ENCODE measurements around the gene CDK5R2.
"Not testable (repeated sequence)": the region's sequence is repeated elsewhere in the genome, so short reads cannot be mapped to it uniquely, and the experiment has no call there.

The CDK5R2 gene

GRCh38 chr2:218925434-218925833, 34.0 kb upstream of the CDK5R2 start:
- H3K4me3 ChIP-seq (ENCODE audit: low read depth, low read length), result no peak overlapping the region
- no peak overlapping the region for H4K12ac ChIP-seq (ENCODE audit: low read depth, low read length)
- H3K4me2 ChIP-seq (ENCODE audit: low read length), result no peak overlapping the region
- H2BK120ac ChIP-seq (ENCODE audit: insufficient read depth, low read length, poor library complexity), result no peak overlapping the region
- no peaks in the 10 kb centered on the region for H3K27me3 ChIP-seq (ENCODE audit: insufficient read depth, low read length)
- H2AFZ ChIP-seq (ENCODE audit: insufficient read depth, low read length, poor library complexity), result no peak overlapping the region
- no peaks in the 10 kb centered on the region for H3K79me1 ChIP-seq (ENCODE audit: low read length)
- no peak overlapping the region for H3K14ac ChIP-seq (ENCODE audit: low read length)
- no peak overlapping the region for H3K23ac ChIP-seq (ENCODE audit: low read length)
- no peaks in the 10 kb centered on the region for H3K79me2 ChIP-seq (ENCODE audit: control insufficient read depth, insufficient read depth, low read length, poor library complexity)
- H2BK5ac ChIP-seq (ENCODE audit: low read depth, low read length, poor library complexity), result no peak overlapping the region
- no CpG with 5 or more reads among the region's 2 CpGs for WGBS (ENCODE audit: extremely low coverage, insufficient coverage, insufficient read length)
- H3K27ac ChIP-seq (ENCODE audit: low read depth, low read length), result no peak overlapping the region
- no peaks in the 10 kb centered on the region for H3K4me1 ChIP-seq (ENCODE audit: control insufficient read depth in 1 of 2, insufficient read depth in 2 of 2, low read length in 2 of 2)
- no peak overlapping the region for H4K91ac ChIP-seq (ENCODE audit: low read depth, low read length)
- H4K8ac ChIP-seq (ENCODE audit: low read depth, low read length), result no peak overlapping the region
- H3K9me3 ChIP-seq (ENCODE audit: insufficient read depth, low read depth, low read length), result peaks cover 13% of the 10 kb centered on the region
- DNase-seq, result no peak
- no peak overlapping the region for H3K9ac ChIP-seq (ENCODE audit: low read length)
- no peak overlapping the region for H2BK12ac ChIP-seq (ENCODE audit: low read length)
- no peak overlapping the region for H3K18ac ChIP-seq (ENCODE audit: low read length)
- no peak overlapping the region for H3K4ac ChIP-seq (ENCODE audit: low read depth, low read length)
- H2AK5ac ChIP-seq (ENCODE audit: low read length), result no peak overlapping the region
- no peaks in the 10 kb centered on the region for H3K36me3 ChIP-seq (ENCODE audit: control insufficient read depth in 1 of 2, insufficient read depth in 2 of 2, low read length in 2 of 2)

DNA sequence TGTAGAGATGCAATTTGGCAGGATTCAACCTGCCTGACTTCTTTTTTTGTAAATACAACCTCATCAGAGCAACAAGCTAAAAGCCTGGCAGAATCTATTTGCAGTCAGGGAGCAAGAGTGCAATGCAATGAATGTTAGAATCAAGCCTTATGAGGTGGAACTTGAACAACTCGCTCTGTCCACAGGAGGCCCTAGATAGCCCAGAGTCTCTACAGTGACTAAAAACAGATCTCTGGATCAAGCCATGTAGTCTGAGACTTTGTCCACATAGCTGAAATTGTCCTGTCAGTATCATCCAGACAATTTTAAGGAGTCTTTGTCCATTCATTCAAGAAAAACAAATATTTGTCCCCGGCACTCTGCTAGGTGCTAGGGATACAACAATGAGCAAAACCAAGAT, 32.0 kb upstream of the CDK5R2 start:
- Histone ChIP-seq H3K14ac (ENCODE audit: low read length) (no peak overlapping the region), H4K91ac (ENCODE audit: low read depth, low read length) (no peak overlapping the region), H3K4me3 (ENCODE audit: low read depth, low read length) (no peak overlapping the region), H3K27me3 (ENCODE audit: insufficient read depth, low read length) (no peaks in the 10 kb centered on the region), H2BK5ac (ENCODE audit: low read depth, low read length, poor library complexity) (no peak overlapping the region), H3K36me3 (ENCODE audit: control insufficient read depth in 1 of 2, insufficient read depth in 2 of 2, low read length in 2 of 2) (no peaks in the 10 kb centered on the region), H3K4me1 (ENCODE audit: control insufficient read depth in 1 of 2, insufficient read depth in 2 of 2, low read length in 2 of 2) (no peaks in the 10 kb centered on the region), H3K4me2 (ENCODE audit: low read length) (no peak overlapping the region), H2AK5ac (ENCODE audit: low read length) (no peak overlapping the region), H3K23ac (ENCODE audit: low read length) (no peak overlapping the region), H3K9me3 (ENCODE audit: insufficient read depth, low read depth, low read length) (peaks cover 14% of the 10 kb centered on the region), H3K79me1 (ENCODE audit: low read length) (no peaks in the 10 kb centered on the region), H2BK120ac (ENCODE audit: insufficient read depth, low read length, poor library complexity) (no peak overlapping the region), H3K9ac (ENCODE audit: low read length) (no peak overlapping the region), H3K79me2 (ENCODE audit: control insufficient read depth, insufficient read depth, low read length, poor library complexity) (no peaks in the 10 kb centered on the region), H2BK12ac (ENCODE audit: low read length) (no peak overlapping the region), H3K4ac (ENCODE audit: low read depth, low read length) (no peak overlapping the region), H4K8ac (ENCODE audit: low read depth, low read length) (no peak overlapping the region), H3K27ac (ENCODE audit: low read depth, low read length) (no peak overlapping the region), H4K12ac (ENCODE audit: low read depth, low read length) (no peak overlapping the region), H3K18ac (ENCODE audit: low read length) (no peak overlapping the region), H2AFZ (ENCODE audit: insufficient read depth, low read length, poor library complexity) (no peak overlapping the region)
- no CpG with 5 or more reads among the region's 2 CpGs for WGBS (ENCODE audit: extremely low coverage, insufficient coverage, insufficient read length)
- no peak for DNase-seq

DNA sequence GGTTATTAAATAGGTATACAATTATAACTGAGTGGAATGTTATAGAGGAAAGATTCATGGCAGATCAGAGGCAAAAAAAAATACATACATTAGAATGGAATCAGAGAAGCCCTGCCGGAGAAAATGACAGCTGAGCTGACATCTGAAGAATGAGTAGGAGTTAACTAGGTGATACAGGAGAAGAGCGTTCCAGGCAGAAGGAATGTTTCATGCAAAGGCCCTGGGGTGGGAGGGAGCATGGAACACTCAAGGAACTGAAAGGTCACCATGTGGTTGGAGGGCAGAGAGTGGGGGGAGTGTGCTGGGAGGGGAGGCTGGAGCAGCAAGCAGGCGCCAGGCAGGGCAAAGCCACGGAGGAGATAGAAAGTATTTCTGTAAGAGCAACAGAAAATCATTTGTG, 31.6 kb upstream of the CDK5R2 start:
- H2AK5ac ChIP-seq (ENCODE audit: low read length), result no peak overlapping the region
- no peak overlapping the region for H3K4ac ChIP-seq (ENCODE audit: low read depth, low read length)
- H3K4me2 ChIP-seq (ENCODE audit: low read length), result no peak overlapping the region
- no peaks in the 10 kb centered on the region for H3K4me1 ChIP-seq (ENCODE audit: control insufficient read depth in 1 of 2, insufficient read depth in 2 of 2, low read length in 2 of 2)
- no peaks in the 10 kb centered on the region for H3K79me1 ChIP-seq (ENCODE audit: low read length)
- peaks cover 12% of the 10 kb centered on the region for H3K9me3 ChIP-seq (ENCODE audit: insufficient read depth, low read depth, low read length)
- H4K91ac ChIP-seq (ENCODE audit: low read depth, low read length), result no peak overlapping the region
- no peak overlapping the region for H3K4me3 ChIP-seq (ENCODE audit: low read depth, low read length)
- H4K8ac ChIP-seq (ENCODE audit: low read depth, low read length), result no peak overlapping the region
- no peak overlapping the region for H2BK120ac ChIP-seq (ENCODE audit: insufficient read depth, low read length, poor library complexity)
- no peaks in the 10 kb centered on the region for H3K27me3 ChIP-seq (ENCODE audit: insufficient read depth, low read length)
- H2BK5ac ChIP-seq (ENCODE audit: low read depth, low read length, poor library complexity), result no peak overlapping the region
- no peaks in the 10 kb centered on the region for H3K36me3 ChIP-seq (ENCODE audit: control insufficient read depth in 1 of 2, insufficient read depth in 2 of 2, low read length in 2 of 2)
- no peak overlapping the region for H3K9ac ChIP-seq (ENCODE audit: low read length)
- no peak overlapping the region for H2BK12ac ChIP-seq (ENCODE audit: low read length)
- H3K79me2 ChIP-seq (ENCODE audit: control insufficient read depth, insufficient read depth, low read length, poor library complexity), result no peaks in the 10 kb centered on the region
- no peak overlapping the region for H3K18ac ChIP-seq (ENCODE audit: low read length)
- no peak overlapping the region for H3K14ac ChIP-seq (ENCODE audit: low read length)
- no peak overlapping the region for H4K12ac ChIP-seq (ENCODE audit: low read depth, low read length)
- no peak for DNase-seq
- no peak overlapping the region for H2AFZ ChIP-seq (ENCODE audit: insufficient read depth, low read length, poor library complexity)
- no peak overlapping the region for H3K27ac ChIP-seq (ENCODE audit: low read depth, low read length)
- no CpG with 5 or more reads among the region's 4 CpGs for WGBS (ENCODE audit: extremely low coverage, insufficient coverage, insufficient read length)
- no peak overlapping the region for H3K23ac ChIP-seq (ENCODE audit: low read length)

DNA sequence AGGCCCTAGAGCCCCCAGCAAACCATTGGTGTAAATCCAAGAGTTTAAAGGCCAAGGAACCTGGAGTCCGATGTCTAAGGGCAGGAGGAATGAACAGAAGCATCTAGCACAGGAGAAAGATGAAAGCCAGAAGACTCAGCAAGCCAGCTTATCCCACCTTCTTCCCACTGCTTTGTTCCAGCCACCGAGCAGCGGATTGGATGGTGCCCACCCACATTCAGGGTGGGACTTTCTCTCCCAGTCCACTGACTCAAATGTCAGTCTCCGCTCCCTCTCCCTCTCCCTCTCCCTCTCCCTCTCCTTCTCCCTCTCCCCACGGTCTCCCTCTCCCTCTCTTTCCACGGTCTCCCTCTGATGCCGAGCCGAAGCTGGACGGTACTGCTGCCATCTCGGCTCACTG, 29.0 kb upstream of the CDK5R2 start:
- not testable (repeated sequence) for H3K4me2 ChIP-seq (ENCODE audit: low read length); H3K9ac ChIP-seq (ENCODE audit: low read length); H3K18ac ChIP-seq (ENCODE audit: low read length)

More for the DNA sequence above, 29.0 kb upstream of the CDK5R2 start:
- H2BK120ac ChIP-seq (ENCODE audit: insufficient read depth, low read length, poor library complexity); H3K4ac ChIP-seq (ENCODE audit: low read depth, low read length); H2AFZ ChIP-seq (ENCODE audit: insufficient read depth, low read length, poor library complexity); H4K8ac ChIP-seq (ENCODE audit: low read depth, low read length); H2BK12ac ChIP-seq (ENCODE audit: low read length); H3K27ac ChIP-seq (ENCODE audit: low read depth, low read length); H2BK5ac ChIP-seq (ENCODE audit: low read depth, low read length, poor library complexity); H3K4me1 ChIP-seq (ENCODE audit: control insufficient read depth in 1 of 2, insufficient read depth in 2 of 2, low read length in 2 of 2); H3K27me3 ChIP-seq (ENCODE audit: insufficient read depth, low read length); H3K14ac ChIP-seq (ENCODE audit: low read length); H3K23ac ChIP-seq (ENCODE audit: low read length); DNase-seq; H2AK5ac ChIP-seq (ENCODE audit: low read length); H3K9me3 ChIP-seq (ENCODE audit: insufficient read depth, low read depth, low read length); H3K79me1 ChIP-seq (ENCODE audit: low read length); H3K4me3 ChIP-seq (ENCODE audit: low read depth, low read length); H4K12ac ChIP-seq (ENCODE audit: low read depth, low read length); H3K36me3 ChIP-seq (ENCODE audit: control insufficient read depth in 1 of 2, insufficient read depth in 2 of 2, low read length in 2 of 2); H4K91ac ChIP-seq (ENCODE audit: low read depth, low read length); H3K79me2 ChIP-seq (ENCODE audit: control insufficient read depth, insufficient read depth, low read length, poor library complexity): not testable (repeated sequence)
- whole genome bisulfite sequencing (ENCODE audit: extremely low coverage, insufficient coverage, insufficient read length), result no CpG with 5 or more reads among the region's 10 CpGs
